K562 (cell line): Measurements from ENCODE around the gene LCN12. TPM values are rescaled to one million over a fixed set of nuclear protein-coding genes. Genes with fewer than 3 reads are reported as not detected.

Source experiments
- CC2D1A ChIP-seq: fragments of 450-650 bp; IDR thresholded peaks from 2 replicates; pipeline ENCODE4 v1.6.1; 2017; ENCODE audit warnings: mild to moderate bottlenecking
- CREB1 ChIP-seq, 2 experiments: sonication (generic) in 1 of 2; formaldehyde crosslinking in 1 of 2; IDR thresholded peaks; 2 replicates each; pipeline versions ENCODE4 v1.6.1 to v1.8.0; 2012 to 2022; ENCODE audit warnings: inconsistent platforms in 1 of 2, mild to moderate bottlenecking in 1 of 2, missing genetic modification reagents in 1 of 2, moderate library complexity in 1 of 2
- CREBBP ChIP-seq: IDR thresholded peaks from one replicate; pipeline ENCODE4 v1.6.1; 2012; ENCODE audit warnings: low read depth, mild to moderate bottlenecking, control low read depth, inconsistent platforms, low read length
- DEAF1 ChIP-seq: fragments of 450-650 bp; formaldehyde crosslinking; IDR thresholded peaks from 2 replicates; pipeline ENCODE4 v1.4.0; 2020; ENCODE audit warnings: mild to moderate bottlenecking, moderate library complexity
- HDAC2 ChIP-seq: fragments of 450-650 bp; IDR thresholded peaks from 2 replicates; pipeline ENCODE4 v1.6.1; 2016; ENCODE audit warnings: mild to moderate bottlenecking
- HDAC8 ChIP-seq: fragments of 450-650 bp; IDR thresholded peaks from 2 replicates; pipeline ENCODE4 v1.6.1; 2016; ENCODE audit warnings: mild to moderate bottlenecking, missing genetic modification characterization, moderate library complexity, missing compliant biosample characterization
- HNRNPUL1 ChIP-seq: fragments of 200-400 bp; formaldehyde crosslinking; IDR thresholded peaks from 2 replicates; pipeline ENCODE4 v1.6.1; 2017; ENCODE audit warnings: low read length
- ILF3 ChIP-seq: fragments of 450-650 bp; IDR thresholded peaks from 2 replicates; pipeline ENCODE4 v1.6.1; 2018; ENCODE audit warnings: antibody characterized with exemption, mild to moderate bottlenecking, moderate library complexity, borderline replicate concordance
- IRF9 ChIP-seq: fragments of 450-650 bp; IDR thresholded peaks from 2 replicates; pipeline ENCODE4 v1.6.1; 2016; ENCODE audit warnings: missing biosample characterization, missing genetic modification characterization
- NELFE ChIP-seq: IDR thresholded peaks from 2 replicates; pipeline ENCODE4 v1.6.1; 2011; ENCODE audit warnings: mild to moderate bottlenecking; ENCODE audit not compliant: insufficient read depth, insufficient read length
- NEUROD1 ChIP-seq: fragments of 150-350 bp; IDR thresholded peaks from 2 replicates; pipeline ENCODE4 v1.6.1; 2014; ENCODE audit warnings: borderline replicate concordance, low read length, low read depth; ENCODE audit not compliant: partially characterized antibody
- NUFIP1 ChIP-seq: fragments of 450-650 bp; IDR thresholded peaks from 2 replicates; pipeline ENCODE4 v1.6.1; 2018; ENCODE audit not compliant: partially characterized antibody
- RBFOX2 ChIP-seq: fragments of 200-400 bp; formaldehyde crosslinking; IDR thresholded peaks from 2 replicates; pipeline ENCODE4 v1.6.1; 2017; ENCODE audit warnings: low read depth, mild to moderate bottlenecking, low read length, moderate library complexity
- RCOR1 ChIP-seq, 2 experiments: IDR thresholded peaks; 2 replicates each; pipeline ENCODE4 v1.6.1; 2012; ENCODE audit warnings: low read depth in 2 of 2, low read length in 2 of 2, borderline replicate concordance in 1 of 2, improper control_type of control experiment in 1 of 2
- SMAD3 ChIP-seq: fragments of 450-650 bp; formaldehyde crosslinking; conservative IDR thresholded peaks from 2 replicates; pipeline ENCODE4 v1.4.0; 2020; ENCODE audit warnings: mild to moderate bottlenecking
- SMC3 ChIP-seq: conservative IDR thresholded peaks from 2 replicates; pipeline ENCODE4 v1.6.1; 2011; ENCODE audit warnings: low read depth, low read length, improper control_type of control experiment; ENCODE audit not compliant: insufficient read depth
- SUPT5H ChIP-seq: fragments of 450-650 bp; IDR thresholded peaks from 2 replicates; pipeline ENCODE4 v1.6.1; 2016
- TCF7 ChIP-seq: sonication (generic); IDR thresholded peaks from 2 replicates; pipeline ENCODE4 v1.6.1; 2016; ENCODE audit warnings: antibody characterized with exemption, borderline replicate concordance
- ZBTB43 ChIP-seq: sonication (generic); formaldehyde crosslinking; IDR thresholded peaks from 2 replicates; pipeline ENCODE4 v1.8.0; 2023; ENCODE audit warnings: mild to moderate bottlenecking, missing genetic modification reagents
- ZC3H8 ChIP-seq: fragments of 450-650 bp; IDR thresholded peaks from 2 replicates; pipeline ENCODE4 v1.6.1; 2017
- ZNF23 ChIP-seq: fragments of 250-450 bp; sonication (Bioruptor Pico); IDR thresholded peaks from 2 replicates; pipeline ENCODE4 v1.4.0; 2020; ENCODE audit warnings: mild to moderate bottlenecking
- ZNF384 ChIP-seq: IDR thresholded peaks from 2 replicates; pipeline ENCODE4 v1.6.1; 2012; ENCODE audit warnings: low read depth, low read length, improper control_type of control experiment
- ZNF408 ChIP-seq: fragments of 250-450 bp; sonication (Bioruptor Pico); IDR thresholded peaks from 2 replicates; pipeline ENCODE4 v1.4.0; 2020; ENCODE audit warnings: low read depth, mild to moderate bottlenecking, moderate library complexity
- polyA plus RNA-seq, 8 experiments: library from polyadenylated mRNA; depleted of rRNA in 4 of 8; stranded (reverse) in 5 of 8; unstranded in 3 of 8; fragments of >200 nt; fragmentation: Nextera tagmentation in 2 of 8; fragmentation: Illumina TruSeq in 1 of 8; extraction: Ambion mirVana in 2 of 8; extraction: Trizol in 1 of 8; gene quantifications; 2 replicates each; pipeline versions ENCODE4 v1.2.1 to v1.2.3, GENCODE V29; 2011 to 2014; ENCODE audit warnings: inconsistent platforms in 1 of 8, missing spikeins in 1 of 8
- total RNA-seq, 7 experiments: library from RNA; depleted of rRNA in 6 of 7; stranded (reverse); fragments of >200 nt in 6 of 7; fragmentation: Illumina TruSeq in 2 of 7; extraction: Trizol in 2 of 7; gene quantifications; 2 replicates each; pipeline versions ENCODE4 v1.2.1 to v1.2.3, GENCODE V29; 2011 to 2021; ENCODE audit warnings: low replicate concordance in 1 of 7
- TF ChIP-seq, protein P1 (sequence below): sonication (generic); formaldehyde crosslinking; IDR thresholded peaks from 2 replicates; pipeline ENCODE4 v1.9.0; 2022; ENCODE audit warnings: mild to moderate bottlenecking, missing genetic modification reagents

The LCN12 gene
- total and polyA plus RNA-seq, 9 of the 15 experiments (the other 6 are each of a cell fraction or from before 2014, with no cell fraction given) = 0.05 TPM; not detected in 8

- TF ChIP-seq, protein P1, sequence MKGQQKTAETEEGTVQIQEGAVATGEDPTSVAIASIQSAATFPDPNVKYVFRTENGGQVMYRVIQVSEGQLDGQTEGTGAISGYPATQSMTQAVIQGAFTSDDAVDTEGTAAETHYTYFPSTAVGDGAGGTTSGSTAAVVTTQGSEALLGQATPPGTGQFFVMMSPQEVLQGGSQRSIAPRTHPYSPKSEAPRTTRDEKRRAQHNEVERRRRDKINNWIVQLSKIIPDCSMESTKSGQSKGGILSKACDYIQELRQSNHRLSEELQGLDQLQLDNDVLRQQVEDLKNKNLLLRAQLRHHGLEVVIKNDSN (CRISPR knock-in tag) = peak; percentile 40; the same call in 1 of the 2 replicates
- TF ChIP-seq SMAD3 (CRISPR knock-in tag) (no peak), CREBBP (no peak), RCOR1 (IDR thresholded peaks at IDR 0.05; ENCODE audit: borderline replicate concordance in 1 of 2, low read depth in 2 of 2, low read length in 2 of 2) (peak in 1 of 2 experiments; percentile 39; a peak in 1 of 4 replicates), HDAC2 (0 out of 2 replicates have a peak, but pooled peaks have one; percentile 38), DEAF1 (CRISPR knock-in tag) (0 out of 2 replicates have a peak, but pooled peaks have one; percentile 34), RBFOX2 (no peak), HNRNPUL1 (no peak), TCF7 (no peak), NELFE (no peak), NEUROD1 (no peak), ZNF23 (CRISPR knock-in tag) (no peak), CC2D1A (peak; percentile 61; the same call in 1 of the 2 replicates), CREB1 (IDR thresholded peaks at IDR 0.05) (no peak), CREB1 (CRISPR knock-in tag; IDR thresholded peaks at IDR 0.05) (no peak), ILF3 (no peak), ZBTB43 (no peak), HDAC8 (no peak), ZC3H8 (no peak), SUPT5H (no peak), ZNF408 (CRISPR knock-in tag) (no peak), ZNF384 (no peak), IRF9 (no peak), NUFIP1 (no peak), SMC3 (peak; percentile 88)
These were observed 4.0 kb upstream of the LCN12 start (continued) for GRCh38 chr9:136947955-136948510.
